ENCODE data around the gene PSMD8. TPM values are rescaled to one million over a fixed set of nuclear protein-coding genes. Genes with fewer than 3 reads are reported as not detected.

The PSMD8 gene
- total and polyA plus RNA-seq, 2 experiments from 2014 or later, result 231 to 292 TPM

DNA sequence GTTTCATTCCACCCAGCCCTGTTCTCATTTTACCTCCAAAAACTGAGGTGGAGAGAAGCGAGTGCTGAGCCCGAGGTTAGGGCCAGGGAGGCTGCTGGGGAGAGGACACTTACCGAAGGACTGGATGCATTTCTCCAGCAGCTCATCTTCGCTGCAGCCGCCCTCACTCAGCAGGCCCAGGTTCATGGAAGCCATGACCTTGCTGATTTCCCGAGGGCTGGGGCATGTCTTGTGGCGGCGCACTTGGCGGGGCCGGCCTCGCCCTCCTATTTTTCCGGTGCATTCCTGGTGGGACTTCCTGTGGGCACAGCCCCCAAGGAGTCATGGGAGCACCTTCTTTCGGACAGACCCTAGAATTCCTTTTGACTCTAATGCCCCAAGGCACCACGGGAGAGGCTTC, 47.5 kb downstream of the PSMD8 start:
- H3K27me3 ChIP-seq (replicated peaks; ENCODE audit: insufficient read depth), result peaks cover 24% of the 10 kb centered on the region
- H3K4me3 ChIP-seq, result no peak overlapping the region
- H3K4me2 ChIP-seq (ENCODE audit: unreplicated experiment), result no peak overlapping the region
- H3K4me1 ChIP-seq (ENCODE audit: insufficient read depth), result no peaks in the 10 kb centered on the region
- DNase-seq, result no peak
- in situ Hi-C loops (cut with MboI), result no loop called here
- no peaks in the 10 kb centered on the region for H3F3A ChIP-seq (ENCODE audit: insufficient read depth)
- no peaks in the 10 kb centered on the region for H4K20me1 ChIP-seq (ENCODE audit: insufficient read depth)
- H2AFZ ChIP-seq, result no peak overlapping the region
- H3K9ac ChIP-seq, result no peak overlapping the region
- H3K36me3 ChIP-seq (ENCODE audit: low read depth), result no peaks in the 10 kb centered on the region
- no peak for TF ChIP-seq EZH2 (IDR thresholded peaks at IDR 0.05; ENCODE audit: insufficient read depth, poor library complexity, severe bottlenecking)
- TF ChIP-seq EZH2phosphoT487 (IDR thresholded peaks at IDR 0.05; ENCODE audit: insufficient read depth, low read depth), result no peak
- H3K9me2 ChIP-seq (ENCODE audit: insufficient read depth), result no peaks in the 10 kb centered on the region
- 65 to 68% methylated on average over 14 of the region's 14 CpGs for WGBS, 2 experiments (ENCODE audit: low coverage in 1 of 2, low lambda C conversion rate in 2 of 2, missing lambda C conversion rate in 2 of 2)
- H3K27ac ChIP-seq, result no peak overlapping the region
- H3K9me3 ChIP-seq (ENCODE audit: low read depth), result no peaks in the 10 kb centered on the region
- H3K79me2 ChIP-seq (ENCODE audit: insufficient read depth), result no peaks in the 10 kb centered on the region

DNA sequence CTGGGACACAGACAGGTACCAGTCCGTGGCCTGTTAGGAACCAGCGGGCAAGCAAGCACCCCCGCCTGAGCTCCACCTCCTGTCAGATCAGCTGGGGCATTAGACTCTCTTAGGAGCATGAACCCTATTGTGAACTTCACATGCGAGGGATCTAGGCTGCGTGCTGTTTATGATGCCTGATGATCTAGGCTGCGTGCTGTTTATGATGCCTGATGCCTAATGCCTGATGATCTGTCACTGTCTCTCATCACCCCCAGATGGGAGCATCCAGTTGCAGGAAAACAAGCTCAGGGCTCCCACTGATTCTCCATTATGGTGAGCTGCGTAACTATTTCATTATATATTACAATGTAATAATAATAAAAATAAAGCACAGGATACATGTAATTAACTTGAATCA, 48.1 kb downstream of the PSMD8 start:
- TF ChIP-seq EZH2phosphoT487 (IDR thresholded peaks at IDR 0.05; ENCODE audit: insufficient read depth, low read depth), result no peak
- TF ChIP-seq EZH2 (IDR thresholded peaks at IDR 0.05; ENCODE audit: insufficient read depth, poor library complexity, severe bottlenecking), result no peak
- Histone ChIP-seq H3K9me2 (ENCODE audit: insufficient read depth) (no peaks in the 10 kb centered on the region), H3K4me3 (no peak overlapping the region), H4K20me1 (ENCODE audit: insufficient read depth) (no peaks in the 10 kb centered on the region), H3K4me2 (ENCODE audit: unreplicated experiment) (no peak overlapping the region), H3K9me3 (ENCODE audit: low read depth) (no peaks in the 10 kb centered on the region), H3K27ac (no peak overlapping the region), H3F3A (ENCODE audit: insufficient read depth) (no peaks in the 10 kb centered on the region), H3K36me3 (ENCODE audit: low read depth) (no peaks in the 10 kb centered on the region), H2AFZ (no peak overlapping the region), H3K9ac (no peak overlapping the region), H3K79me2 (ENCODE audit: insufficient read depth) (no peaks in the 10 kb centered on the region), H3K4me1 (ENCODE audit: insufficient read depth) (no peaks in the 10 kb centered on the region), H3K27me3 (replicated peaks; ENCODE audit: insufficient read depth) (peaks cover 25% of the 10 kb centered on the region)
- 86 to 89% methylated on average over 7 of the region's 7 CpGs for WGBS, 2 experiments (ENCODE audit: low coverage in 1 of 2, low lambda C conversion rate in 2 of 2, missing lambda C conversion rate in 2 of 2)
- no peak for DNase-seq
- in situ Hi-C loops (cut with MboI), result no loop called here

DNA sequence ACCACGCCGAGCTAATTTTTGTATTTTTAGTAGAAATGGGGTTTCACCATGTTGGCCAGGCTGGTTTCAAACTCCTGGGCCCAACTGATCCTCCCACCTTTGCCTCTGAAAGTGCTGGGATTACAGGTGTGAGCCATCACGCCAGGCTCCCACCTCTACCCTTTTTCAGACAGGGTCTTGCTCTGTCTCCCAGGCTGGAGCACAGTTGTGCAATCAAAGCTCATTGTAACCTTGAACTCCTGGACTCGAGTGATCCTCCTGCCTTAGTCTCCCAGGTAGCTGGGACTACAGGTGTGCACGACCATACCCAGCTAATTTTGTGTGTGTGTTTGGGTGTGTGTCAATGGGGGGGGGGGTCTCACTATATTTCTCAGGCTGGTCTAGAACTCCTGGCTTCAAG, 49.9 kb downstream of the PSMD8 start:
- no peaks in the 10 kb centered on the region for H3K4me1 ChIP-seq (ENCODE audit: insufficient read depth)
- no peak overlapping the region for H3K27ac ChIP-seq
- H4K20me1 ChIP-seq (ENCODE audit: insufficient read depth), result no peaks in the 10 kb centered on the region
- H3K9me2 ChIP-seq (ENCODE audit: insufficient read depth), result no peaks in the 10 kb centered on the region
- TF ChIP-seq EZH2 (IDR thresholded peaks at IDR 0.05; ENCODE audit: insufficient read depth, poor library complexity, severe bottlenecking), result no peak
- TF ChIP-seq EZH2phosphoT487 (IDR thresholded peaks at IDR 0.05; ENCODE audit: insufficient read depth, low read depth), result no peak
- no peak overlapping the region for H2AFZ ChIP-seq
- no peaks in the 10 kb centered on the region for H3K79me2 ChIP-seq (ENCODE audit: insufficient read depth)
- no peak for DNase-seq
- in situ Hi-C loops (cut with MboI), result no loop called here
- H3K27me3 ChIP-seq (replicated peaks; ENCODE audit: insufficient read depth), result peaks cover 21% of the 10 kb centered on the region
- H3K4me3 ChIP-seq, result no peak overlapping the region
- WGBS, 2 experiments (ENCODE audit: low coverage in 1 of 2, low lambda C conversion rate in 2 of 2, missing lambda C conversion rate in 2 of 2), result 58 to 63% methylated on average over 5 of the region's 5 CpGs
- no peaks in the 10 kb centered on the region for H3K9me3 ChIP-seq (ENCODE audit: low read depth)
- no peaks in the 10 kb centered on the region for H3F3A ChIP-seq (ENCODE audit: insufficient read depth)
- H3K4me2 ChIP-seq (ENCODE audit: unreplicated experiment), result no peak overlapping the region
- H3K9ac ChIP-seq, result no peak overlapping the region
- H3K36me3 ChIP-seq (ENCODE audit: low read depth), result no peaks in the 10 kb centered on the region

- H3K9ac ChIP-seq, result no peak overlapping the region
- H3K4me1 ChIP-seq (ENCODE audit: insufficient read depth), result no peaks in the 10 kb centered on the region
- no peaks in the 10 kb centered on the region for H3F3A ChIP-seq (ENCODE audit: insufficient read depth)
- H2AFZ ChIP-seq, result no peak overlapping the region
- H3K27me3 ChIP-seq (replicated peaks; ENCODE audit: insufficient read depth), result peaks cover 29% of the 10 kb centered on the region
- no peak for DNase-seq
- no peaks in the 10 kb centered on the region for H4K20me1 ChIP-seq (ENCODE audit: insufficient read depth)
- 25 to 37% methylated on average over 7 of the region's 7 CpGs for WGBS, 2 experiments (ENCODE audit: low coverage in 1 of 2, low lambda C conversion rate in 2 of 2, missing lambda C conversion rate in 2 of 2)
- no peaks in the 10 kb centered on the region for H3K9me2 ChIP-seq (ENCODE audit: insufficient read depth)
- no peak for TF ChIP-seq EZH2phosphoT487 (IDR thresholded peaks at IDR 0.05; ENCODE audit: insufficient read depth, low read depth)
- TF ChIP-seq EZH2 (IDR thresholded peaks at IDR 0.05; ENCODE audit: insufficient read depth, poor library complexity, severe bottlenecking), result no peak
- H3K79me2 ChIP-seq (ENCODE audit: insufficient read depth), result no peaks in the 10 kb centered on the region
- H3K36me3 ChIP-seq (ENCODE audit: low read depth), result no peaks in the 10 kb centered on the region
- no peak overlapping the region for H3K4me2 ChIP-seq (ENCODE audit: unreplicated experiment)
- no peak overlapping the region for H3K4me3 ChIP-seq
- H3K27ac ChIP-seq, result no peak overlapping the region
- no peaks in the 10 kb centered on the region for H3K9me3 ChIP-seq (ENCODE audit: low read depth)
- in situ Hi-C loops (cut with MboI), result no loop called here
Measured at GRCh38 chr19:38425222-38425809, 50.9 kb downstream of the PSMD8 start.
